Coronary artery (tissue), 2 donors: ENCODE measurements around the gene ETV6.

Experiments
- DNase-seq: peaks from one replicate; pipeline ENCODE4 v3.0.0-alpha.2; 2017; ENCODE audit warnings: low spot score
- H3K27ac ChIP-seq, 2 donors: fragments of 200-600 bp; sonication (generic); one replicate each; pipeline ENCODE4 v1.5.1; 2016 to 2019
- H3K4me3 ChIP-seq: fragments of 200-600 bp; sonication (generic); 2 replicates; pipeline ENCODE4 v1.5.1; 2016; ENCODE audit warnings: mild to moderate bottlenecking, moderate library complexity
- CTCF ChIP-seq: fragments of 200-600 bp; sonication (generic); IDR thresholded peaks from one replicate; pipeline ENCODE4 v1.5.1; 2019; ENCODE audit warnings: antibody characterized with exemption

ETV6 gene

GRCh38 chr12:11856971-11857370, 207.5 kb downstream of the ETV6 start:
- Histone ChIP-seq H3K4me3 (no peak overlapping the region), H3K27ac (peak overlapping the region in 1 of 2 donors; percentile 64)
- TF ChIP-seq CTCF: no peak
- no peak for DNase-seq

GRCh38 chr12:11859705-11860425, 210.4 kb downstream of the ETV6 start:
- Histone ChIP-seq H3K4me3 (no peak overlapping the region), H3K27ac (peak overlapping the region; percentile 60 to 76)
- no peak for TF ChIP-seq CTCF
- DNase-seq: no peak

GRCh38 chr12:11861155-11861863, 211.8 kb downstream of the ETV6 start:
- H3K4me3 ChIP-seq: no peak overlapping the region
- DNase-seq: no peak
- no peak for TF ChIP-seq CTCF
- H3K27ac ChIP-seq: peak overlapping the region; percentile 84 to 91

- no peak for DNase-seq
- H3K4me3 ChIP-seq: no peak overlapping the region
- H3K27ac ChIP-seq: peak overlapping the region; percentile 84 to 91
- TF ChIP-seq CTCF: no peak
Observed at GRCh38 chr12:11861864-11862600, 212.6 kb downstream of the ETV6 start.

- TF ChIP-seq CTCF: no peak
- H3K27ac ChIP-seq: peak overlapping the region; percentile 84 to 91
- peak overlapping the region; percentile 35 for H3K4me3 ChIP-seq
- DNase-seq: no peak
Observed at GRCh38 chr12:11862798-11863197, 213.3 kb downstream of the ETV6 start.

GRCh38 chr12:11863478-11863906, 214.0 kb downstream of the ETV6 start:
- DNase-seq: peak; percentile 84
- H3K27ac ChIP-seq: peak overlapping the region; percentile 84 to 91
- H3K4me3 ChIP-seq: peak overlapping the region; percentile 35
- no peak for TF ChIP-seq CTCF
